ENCODE results near the gene CBR4.

GRCh38 chr4:168981460-168981859 is 28.6 kb downstream of the CBR4 start:
- TF ChIP-seq CTCF (conservative IDR thresholded peaks at IDR 0.05; ENCODE audit: low read depth, low read length): no peak
- no peak for TF ChIP-seq EZH2 (IDR thresholded peaks at IDR 0.05; ENCODE audit: borderline replicate concordance, low read depth, low read length, poor library complexity, severe bottlenecking)

Data from A673 (cell line).